HepG2 (cell line): Measurements from ENCODE around the gene NPW. TPM values are rescaled to one million over a fixed set of nuclear protein-coding genes. Genes with fewer than 3 reads are reported as not detected.

Source experiments
- GMEB1 ChIP-seq: sonication (generic); formaldehyde crosslinking; IDR thresholded peaks from 2 replicates; pipeline ENCODE4 v1.5.1; 2020; ENCODE audit warnings: missing genetic modification reagents, mild to moderate bottlenecking, borderline replicate concordance
- HNRNPK ChIP-seq: fragments of 200-400 bp; formaldehyde crosslinking; IDR thresholded peaks from 2 replicates; pipeline ENCODE4 v1.6.1; 2018; ENCODE audit warnings: low read length, low read depth, moderate library complexity, mild to moderate bottlenecking; ENCODE audit not compliant: poor library complexity, severe bottlenecking
- TARDBP ChIP-seq: sonication (generic); formaldehyde crosslinking; IDR thresholded peaks from 2 replicates; pipeline ENCODE4 v1.8.0; 2022; ENCODE audit warnings: mild to moderate bottlenecking, missing genetic modification reagents
- YEATS4 ChIP-seq: sonication (generic); formaldehyde crosslinking; IDR thresholded peaks from 2 replicates; pipeline ENCODE4 v1.4.0; 2020; ENCODE audit warnings: missing genetic modification reagents, borderline replicate concordance
- ZMYM2 ChIP-seq: sonication (generic); formaldehyde crosslinking; IDR thresholded peaks from 2 replicates; pipeline ENCODE4 v1.8.0; 2022; ENCODE audit warnings: mild to moderate bottlenecking, missing genetic modification reagents
- ZNF101 ChIP-seq: sonication (generic); formaldehyde crosslinking; IDR thresholded peaks from 2 replicates; pipeline ENCODE4 v1.4.0; 2020; ENCODE audit warnings: mild to moderate bottlenecking, low read depth, missing genetic modification reagents, borderline replicate concordance
- ZNF142 ChIP-seq: sonication (generic); formaldehyde crosslinking; IDR thresholded peaks from 2 replicates; pipeline ENCODE4 v1.4.0; 2020; ENCODE audit warnings: missing genetic modification reagents
- ZNF775 ChIP-seq: sonication (generic); formaldehyde crosslinking; IDR thresholded peaks from 2 replicates; pipeline ENCODE4 v1.4.0; 2020; ENCODE audit warnings: missing genetic modification reagents, mild to moderate bottlenecking, moderate library complexity, borderline replicate concordance
- polyA plus RNA-seq, 8 experiments: library from polyadenylated mRNA; depleted of rRNA in 3 of 8; stranded (reverse) in 7 of 8; unstranded in 1 of 8; fragments of >200 nt; fragmentation: Illumina TruSeq in 4 of 8; extraction: Trizol in 4 of 8; gene quantifications; 2 replicates each; pipeline versions ENCODE4 v1.2.1 to v1.2.3, GENCODE V29; 2011 to 2016; ENCODE audit warnings: low read depth in 4 of 8, missing spikeins in 1 of 8, mixed read lengths in 1 of 8; ENCODE audit not compliant: insufficient read depth in 1 of 8
- total RNA-seq, 5 experiments: library from RNA; depleted of rRNA; stranded (reverse); fragments of >200 nt; fragmentation: Illumina TruSeq; extraction: Trizol; gene quantifications; 2 replicates each; pipeline ENCODE4 v1.2.3, GENCODE V29; 2016; ENCODE audit warnings: low read depth in 1 of 5
- TF ChIP-seq, protein P1 (sequence below): IDR thresholded peaks from 2 replicates; pipeline ENCODE4 v1.6.1; 2012; ENCODE audit warnings: low read length, improper control_type of control experiment

Gene NPW
- total and polyA plus RNA-seq, 2 of the 13 experiments (the other 11 are each of a cell fraction or from before 2014, with no cell fraction given), result 0.24 to 0.97 TPM

GRCh38 chr16:2033057-2033908 lies 13.7 kb downstream of the NPW start (continued):
- no peak for TF ChIP-seq GMEB1 (CRISPR knock-in tag)
- peak; percentile 59 for TF ChIP-seq HNRNPK
- TF ChIP-seq ZNF101, result no peak
- TF ChIP-seq, protein P1, sequence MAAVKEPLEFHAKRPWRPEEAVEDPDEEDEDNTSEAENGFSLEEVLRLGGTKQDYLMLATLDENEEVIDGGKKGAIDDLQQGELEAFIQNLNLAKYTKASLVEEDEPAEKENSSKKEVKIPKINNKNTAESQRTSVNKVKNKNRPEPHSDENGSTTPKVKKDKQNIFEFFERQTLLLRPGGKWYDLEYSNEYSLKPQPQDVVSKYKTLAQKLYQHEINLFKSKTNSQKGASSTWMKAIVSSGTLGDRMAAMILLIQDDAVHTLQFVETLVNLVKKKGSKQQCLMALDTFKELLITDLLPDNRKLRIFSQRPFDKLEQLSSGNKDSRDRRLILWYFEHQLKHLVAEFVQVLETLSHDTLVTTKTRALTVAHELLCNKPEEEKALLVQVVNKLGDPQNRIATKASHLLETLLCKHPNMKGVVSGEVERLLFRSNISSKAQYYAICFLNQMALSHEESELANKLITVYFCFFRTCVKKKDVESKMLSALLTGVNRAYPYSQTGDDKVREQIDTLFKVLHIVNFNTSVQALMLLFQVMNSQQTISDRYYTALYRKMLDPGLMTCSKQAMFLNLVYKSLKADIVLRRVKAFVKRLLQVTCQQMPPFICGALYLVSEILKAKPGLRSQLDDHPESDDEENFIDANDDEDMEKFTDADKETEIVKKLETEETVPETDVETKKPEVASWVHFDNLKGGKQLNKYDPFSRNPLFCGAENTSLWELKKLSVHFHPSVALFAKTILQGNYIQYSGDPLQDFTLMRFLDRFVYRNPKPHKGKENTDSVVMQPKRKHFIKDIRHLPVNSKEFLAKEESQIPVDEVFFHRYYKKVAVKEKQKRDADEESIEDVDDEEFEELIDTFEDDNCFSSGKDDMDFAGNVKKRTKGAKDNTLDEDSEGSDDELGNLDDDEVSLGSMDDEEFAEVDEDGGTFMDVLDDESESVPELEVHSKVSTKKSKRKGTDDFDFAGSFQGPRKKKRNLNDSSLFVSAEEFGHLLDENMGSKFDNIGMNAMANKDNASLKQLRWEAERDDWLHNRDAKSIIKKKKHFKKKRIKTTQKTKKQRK, result no peak
- TF ChIP-seq YEATS4, result no peak
- TF ChIP-seq TARDBP (CRISPR knock-in tag), result peak; percentile 55
- TF ChIP-seq ZMYM2 (CRISPR knock-in tag), result no peak
- no peak for TF ChIP-seq ZNF775 (CRISPR knock-in tag)
- 0 out of 2 replicates have a peak, but pooled peaks have one; percentile 4 for TF ChIP-seq ZNF142 (CRISPR knock-in tag)
